WTC11 (cell line): ENCODE results near the gene DDX39A.
"Not testable (repeated sequence)": the region's sequence is repeated elsewhere in the genome, so short reads cannot be mapped to it uniquely, and the experiment has no call there.

ENCODE experiments used
- ATF1 ChIP-seq: sonication (generic); formaldehyde crosslinking; IDR thresholded peaks from 2 replicates; pipeline ENCODE4 v1.8.1; 2023; ENCODE audit warnings: mild to moderate bottlenecking, moderate library complexity, missing genetic modification reagents
- CREB1 ChIP-seq: sonication (generic); formaldehyde crosslinking; IDR thresholded peaks from 2 replicates; pipeline ENCODE4 v1.8.0; 2023; ENCODE audit warnings: mild to moderate bottlenecking, missing genetic modification reagents
- CTCF ChIP-seq: fragments of 200-600 bp; IDR thresholded peaks from 2 replicates; pipeline ENCODE4 v1.8.0; 2022; ENCODE audit warnings: antibody characterized with exemption
- JAZF1 ChIP-seq: fragments of 250-450 bp; sonication (Bioruptor Pico); IDR thresholded peaks from 2 replicates; pipeline ENCODE4 v1.9.0; 2021; ENCODE audit warnings: moderate library complexity, mild to moderate bottlenecking, inconsistent platforms
- MAX ChIP-seq: sonication (generic); formaldehyde crosslinking; IDR thresholded peaks from 2 replicates; pipeline ENCODE4 v1.8.0; 2022; ENCODE audit warnings: mild to moderate bottlenecking, missing genetic modification reagents
- NR2C2 ChIP-seq: sonication (generic); formaldehyde crosslinking; IDR thresholded peaks from 2 replicates; pipeline ENCODE4 v1.8.0; 2022; ENCODE audit warnings: mild to moderate bottlenecking, missing genetic modification reagents
- STAT6 ChIP-seq: sonication (generic); formaldehyde crosslinking; conservative IDR thresholded peaks from 2 replicates; pipeline ENCODE4 v1.8.1; 2023; ENCODE audit warnings: mild to moderate bottlenecking, low read depth, missing genetic modification reagents, moderate library complexity
- ZNF281 ChIP-seq: sonication (generic); formaldehyde crosslinking; IDR thresholded peaks from 2 replicates; pipeline ENCODE4 v1.8.0; 2023; ENCODE audit warnings: mild to moderate bottlenecking, missing genetic modification reagents
- ZNF317 ChIP-seq: sonication (generic); formaldehyde crosslinking; IDR thresholded peaks from 2 replicates; pipeline ENCODE4 v1.8.1; 2023; ENCODE audit warnings: low read depth, mild to moderate bottlenecking, moderate library complexity, missing genetic modification reagents, borderline replicate concordance

GRCh38 chr19:14397168-14397567, 22.0 kb downstream of the DDX39A start:
- TF ChIP-seq CTCF; JAZF1 (CRISPR knock-in tag); MAX; ZNF317; STAT6 (CRISPR knock-in tag); NR2C2; CREB1 (CRISPR knock-in tag); ZNF281 (CRISPR knock-in tag); ATF1 (CRISPR knock-in tag): not testable (repeated sequence)
